Stomach smooth muscle (tissue), 2 donors: ENCODE measurements around the gene ACY1.
"Not testable (repeated sequence)": the region's sequence is repeated elsewhere in the genome, so short reads cannot be mapped to it uniquely, and the experiment has no call there.

Experiments
- H3K27ac ChIP-seq: one replicate; pipeline ENCODE4 v1.7.0; 2013; ENCODE audit warnings: mild to moderate bottlenecking, low read length, inconsistent platforms
- H3K27me3 ChIP-seq, 2 donors: one replicate each; pipeline ENCODE4 v1.7.0; 2013; ENCODE audit warnings: low read length in 2 of 2; ENCODE audit not compliant: insufficient read depth in 2 of 2, control insufficient read depth in 1 of 2
- H3K36me3 ChIP-seq, 2 donors: one replicate each; pipeline ENCODE4 v1.7.0; 2013; ENCODE audit warnings: low read length in 2 of 2; ENCODE audit not compliant: control insufficient read depth in 2 of 2, insufficient read depth in 2 of 2
- H3K4me1 ChIP-seq: one replicate; pipeline ENCODE4 v1.7.0; 2013; ENCODE audit warnings: low read length; ENCODE audit not compliant: control insufficient read depth, insufficient read depth
- H3K4me3 ChIP-seq, 2 donors: one replicate each; pipeline ENCODE4 v1.7.0; 2013; ENCODE audit warnings: low read length in 2 of 2
- H3K9ac ChIP-seq, 2 donors: one replicate each; pipeline ENCODE4 v1.7.0; 2013; ENCODE audit warnings: low read length in 2 of 2, mild to moderate bottlenecking in 1 of 2
- H3K9me3 ChIP-seq, 2 donors: one replicate each; pipeline ENCODE4 v1.7.0; 2013; ENCODE audit warnings: low read length in 2 of 2; ENCODE audit not compliant: control insufficient read depth in 2 of 2
- donor health status: healthy.
- donor health status: Pancreatic carcinoma.

Gene ACY1

GRCh38 chr3:52032702-52033408 lies 49.5 kb downstream of the ACY1 start:
- H3K4me1 ChIP-seq: no peaks in the 10 kb centered on the region
- H3K4me3 ChIP-seq: no peak overlapping the region
- H3K9me3 ChIP-seq: no peaks in the 10 kb centered on the region
- no peak overlapping the region for H3K9ac ChIP-seq
- no peaks in the 10 kb centered on the region for H3K27me3 ChIP-seq
- H3K27ac ChIP-seq: no peak overlapping the region
- no peaks in the 10 kb centered on the region for H3K36me3 ChIP-seq

GRCh38 chr3:52033748-52034147 lies 50.4 kb downstream of the ACY1 start:
- H3K27me3 ChIP-seq, H3K4me1 ChIP-seq, H3K9ac ChIP-seq, H3K4me3 ChIP-seq, H3K36me3 ChIP-seq, H3K27ac ChIP-seq, H3K9me3 ChIP-seq: not testable (repeated sequence)

- Histone ChIP-seq H3K4me3 (no peak overlapping the region), H3K9ac (no peak overlapping the region), H3K4me1 (no peaks in the 10 kb centered on the region), H3K9me3 (no peaks in the 10 kb centered on the region), H3K27ac (no peak overlapping the region), H3K27me3 (no peaks in the 10 kb centered on the region), H3K36me3 (no peaks in the 10 kb centered on the region)
Measured at GRCh38 chr3:52034212-52034611, 50.9 kb downstream of the ACY1 start.

GRCh38 chr3:52034651-52035050 lies 51.3 kb downstream of the ACY1 start:
- no peak overlapping the region for H3K9ac ChIP-seq

GRCh38 chr3:52036222-52036694 lies 52.9 kb downstream of the ACY1 start:
- Histone ChIP-seq H3K27me3 (no peaks in the 10 kb centered on the region), H3K9ac (no peak overlapping the region), H3K4me3 (no peak overlapping the region), H3K4me1 (no peaks in the 10 kb centered on the region), H3K9me3 (no peaks in the 10 kb centered on the region), H3K27ac (no peak overlapping the region), H3K36me3 (no peaks in the 10 kb centered on the region)

More at GRCh38 chr3:52034651-52035050, 51.3 kb downstream of the ACY1 start:
- no peak overlapping the region for H3K4me3 ChIP-seq
- no peaks in the 10 kb centered on the region for H3K36me3 ChIP-seq
- no peaks in the 10 kb centered on the region for H3K27me3 ChIP-seq
- no peak overlapping the region for H3K27ac ChIP-seq
- H3K4me1 ChIP-seq: no peaks in the 10 kb centered on the region
- H3K9me3 ChIP-seq: no peaks in the 10 kb centered on the region

- Histone ChIP-seq H3K4me3 (no peak overlapping the region), H3K9me3 (no peaks in the 10 kb centered on the region), H3K27me3 (no peaks in the 10 kb centered on the region), H3K36me3 (no peaks in the 10 kb centered on the region), H3K4me1 (no peaks in the 10 kb centered on the region), H3K9ac (no peak overlapping the region), H3K27ac (no peak overlapping the region)
Measured at GRCh38 chr3:52036829-52037228, 53.5 kb downstream of the ACY1 start.

- no peaks in the 10 kb centered on the region for H3K9me3 ChIP-seq
- no peaks in the 10 kb centered on the region for H3K36me3 ChIP-seq
- H3K9ac ChIP-seq: no peak overlapping the region
- H3K27me3 ChIP-seq: no peaks in the 10 kb centered on the region
- H3K4me1 ChIP-seq: no peaks in the 10 kb centered on the region
- no peak overlapping the region for H3K4me3 ChIP-seq
- no peak overlapping the region for H3K27ac ChIP-seq
Measured at GRCh38 chr3:52037291-52037690, 54.0 kb downstream of the ACY1 start.

GRCh38 chr3:52038227-52038626 lies 54.9 kb downstream of the ACY1 start:
- Histone ChIP-seq H3K9ac (no peak overlapping the region), H3K4me3 (no peak overlapping the region), H3K27me3 (no peaks in the 10 kb centered on the region), H3K36me3 (no peaks in the 10 kb centered on the region), H3K9me3 (no peaks in the 10 kb centered on the region), H3K27ac (no peak overlapping the region), H3K4me1 (no peaks in the 10 kb centered on the region)
